Erythroblast (primary cell): ENCODE measurements around the gene LILRB1.
"Not testable (repeated sequence)": the region's sequence is repeated elsewhere in the genome, so short reads cannot be mapped to it uniquely, and the experiment has no call there.

Experiments
- GATA1 ChIP-seq: IDR thresholded peaks from 2 replicates; pipeline ENCODE4 v1.6.1; 2011; ENCODE audit warnings: low read depth, mild to moderate bottlenecking, control low read depth, low read length, moderate library complexity
- POLR2A ChIP-seq: IDR thresholded peaks from 2 replicates; pipeline ENCODE4 v1.6.1; 2011; ENCODE audit warnings: mild to moderate bottlenecking, low read length

- not testable (repeated sequence) for TF ChIP-seq POLR2A, GATA1
Measured at GRCh38 chr19:54624234-54624633, 6.0 kb upstream of the LILRB1 start.
